Kidney (tissue), 14 donors: ENCODE results near the gene MLLT6. TPM values are rescaled to one million over a fixed set of nuclear protein-coding genes. Genes with fewer than 3 reads are reported as not detected.

Source experiments
- DNase-seq, 5 donors: peaks; one replicate each; pipeline ENCODE4 v3.0.0-alpha.2; 2013 to 2020
- FAIRE-seq: peaks from 2 replicates; lab custom pipeline; 2012; peaks lifted over from hg19 to GRCh38; lab: Jason Lieb, UNC
- H3K27ac ChIP-seq, 2 donors: one replicate each; pipeline ENCODE4 v1.7.0; 2013; ENCODE audit warnings: low read depth in 2 of 2, low read length in 2 of 2, inconsistent platforms in 1 of 2
- H3K27me3 ChIP-seq: one replicate; pipeline ENCODE4 v1.7.1; 2013; ENCODE audit warnings: low read length, inconsistent platforms; ENCODE audit not compliant: control insufficient read depth, insufficient read depth
- H3K36me3 ChIP-seq, 3 donors: one replicate each; pipeline versions ENCODE4 v1.7.0 to v1.7.1; 2013; ENCODE audit warnings: low read length in 3 of 3, control low read depth in 1 of 3, inconsistent platforms in 1 of 3; ENCODE audit not compliant: insufficient read depth in 3 of 3, control insufficient read depth in 2 of 3
- H3K4me1 ChIP-seq, 3 donors: one replicate each; pipeline versions ENCODE4 v1.7.0 to v1.7.1; 2013; ENCODE audit warnings: low read length in 3 of 3, inconsistent platforms in 1 of 3, low read depth in 1 of 3; ENCODE audit not compliant: control insufficient read depth in 2 of 3, insufficient read depth in 2 of 3
- H3K4me3 ChIP-seq, 3 donors: one replicate each; pipeline versions ENCODE4 v1.7.0 to v1.8.1; 2013; ENCODE audit warnings: low read length in 3 of 3, control low read depth in 1 of 3, inconsistent platforms in 1 of 3
- H3K9ac ChIP-seq, 3 donors: one replicate each; pipeline versions ENCODE4 v1.7.0 to v1.7.1; 2013; ENCODE audit warnings: low read length in 3 of 3, control low read depth in 1 of 3, inconsistent platforms in 1 of 3
- H3K9me3 ChIP-seq, 3 donors: one replicate each; pipeline versions ENCODE4 v1.7.0 to v1.7.1; 2013; ENCODE audit warnings: low read length in 3 of 3, control low read depth in 1 of 3, inconsistent platforms in 1 of 3; ENCODE audit not compliant: control insufficient read depth in 2 of 3, insufficient read depth in 1 of 3
- CTCF ChIP-seq: IDR thresholded peaks from 3 replicates; pipeline ENCODE4 v1.5.1; 2012; ENCODE audit warnings: mild to moderate bottlenecking, moderate library complexity, borderline replicate concordance; ENCODE audit not compliant: insufficient read depth; ENCODE audit errors: extremely low read depth
- intact Hi-C: fragments of 100-400 bp; cut with DNase I; formaldehyde crosslinking; loops from one replicate; pipeline ENCODE4 v1.11.1; 2022
- polyA plus RNA-seq: library from polyadenylated mRNA; stranded (reverse); fragments of 350-450 nt; fragmentation: Illumina TruSeq; extraction: RNeasy Lipid Tissue Mini Kit (QIAGEN cat#74804); gene quantifications from one replicate; pipeline ENCODE4 v1.2.3, GENCODE V29; 2014; ENCODE audit warnings: low read depth, low replicate concordance; ENCODE audit not compliant: insufficient read depth
- total RNA-seq: library from RNA; stranded (reverse); fragmentation: NEBNext Ultra II Directional; extraction: Animal tissue kit (Norgen Biotek cat#: 25700); gene quantifications from one replicate; pipeline ENCODE4 v1.2.1, GENCODE V29; 2021
- donor health status: control.
- donor health status: control.
- donor health status: control.
- donor health status: control.
- donor health status: control.
- donor health status: DM: yes; HTN: yes; CAD: no.
- donor health status: Normal renal cell carcinoma (clear cell type).

The MLLT6 gene
- total and polyA plus RNA-seq, 2 donors from 2014 or later: 34.3 to 199 TPM

GRCh38 chr17:38738007-38738662 lies 33.1 kb downstream of the MLLT6 start:
- DNase-seq: peak in 1 of 5 donors; percentile 39
- Histone ChIP-seq H3K4me1 (peaks cover 0 to 29% (median 28%) of the 10 kb centered on the region in 3 donors), H3K9ac (no peak overlapping the region), H3K27me3 (no peaks in the 10 kb centered on the region), H3K4me3 (no peak overlapping the region), H3K27ac (no peak overlapping the region), H3K9me3 (no peaks in the 10 kb centered on the region), H3K36me3 (peaks cover 2 to 38% (median 22%) of the 10 kb centered on the region in 3 donors)
- TF ChIP-seq CTCF: no peak
- no peak for FAIRE-seq
- intact Hi-C loops: no loop called here

- no peak for DNase-seq
- H3K36me3 ChIP-seq: peaks cover under 1 to 35% (median 22%) of the 10 kb centered on the region in 3 donors
- no peak for TF ChIP-seq CTCF
- no peak overlapping the region for H3K4me3 ChIP-seq
- intact Hi-C loops: no loop called here
- no peaks in the 10 kb centered on the region for H3K27me3 ChIP-seq
- FAIRE-seq: no peak
- H3K4me1 ChIP-seq: peaks cover 0 to 29% (median 27%) of the 10 kb centered on the region in 3 donors
- no peak overlapping the region for H3K27ac ChIP-seq
- H3K9ac ChIP-seq: no peak overlapping the region
- no peaks in the 10 kb centered on the region for H3K9me3 ChIP-seq
These were observed 33.6 kb downstream of the MLLT6 start for GRCh38 chr17:38738686-38739085.

GRCh38 chr17:38739305-38739704 lies 34.2 kb downstream of the MLLT6 start:
- Histone ChIP-seq H3K4me3 (no peak overlapping the region), H3K27me3 (no peaks in the 10 kb centered on the region), H3K27ac (no peak overlapping the region), H3K9ac (no peak overlapping the region), H3K9me3 (no peaks in the 10 kb centered on the region), H3K4me1 (peaks cover 0 to 28% (median 21%) of the 10 kb centered on the region in 3 donors), H3K36me3 (peaks cover 0 to 35% (median 19%) of the 10 kb centered on the region in 3 donors)
- intact Hi-C loops: no loop called here
- DNase-seq (no peak), FAIRE-seq (no peak)
- TF ChIP-seq CTCF: no peak
